VCaP (cell line): ENCODE data around the gene CA7.

Source experiments
- H3K27ac ChIP-seq: fragments of 450-650 bp; 2 replicates; pipeline ENCODE4 v1.5.1; 2017
- CTCF ChIP-seq: fragments of 450-650 bp; conservative IDR thresholded peaks from 2 replicates; pipeline ENCODE4 v1.5.1; 2017; ENCODE audit warnings: mild to moderate bottlenecking, moderate library complexity

The CA7 gene

GRCh38 chr16:66840883-66841282, 3.3 kb upstream of the CA7 start:
- TF ChIP-seq CTCF = no peak
- H3K27ac ChIP-seq = no peak overlapping the region

GRCh38 chr16:66841366-66841765, 2.8 kb upstream of the CA7 start:
- no peak overlapping the region for H3K27ac ChIP-seq
- no peak for TF ChIP-seq CTCF

GRCh38 chr16:66842765-66843164, 1.4 kb upstream of the CA7 start:
- no peak for TF ChIP-seq CTCF
- H3K27ac ChIP-seq = no peak overlapping the region

GRCh38 chr16:66843191-66843590, 1.0 kb upstream of the CA7 start:
- no peak for TF ChIP-seq CTCF

GRCh38 chr16:66844009-66844341, 239 bp upstream of the CA7 start:
- no peak for TF ChIP-seq CTCF

More at GRCh38 chr16:66843191-66843590, 1.0 kb upstream of the CA7 start:
- no peak overlapping the region for H3K27ac ChIP-seq

GRCh38 chr16:66845080-66845410, 831 bp downstream of the CA7 start:
- H3K27ac ChIP-seq = no peak overlapping the region
- TF ChIP-seq CTCF = no peak

More at GRCh38 chr16:66844009-66844341, 239 bp upstream of the CA7 start:
- no peak overlapping the region for H3K27ac ChIP-seq

- no peak overlapping the region for H3K27ac ChIP-seq
- TF ChIP-seq CTCF = no peak
Observed at GRCh38 chr16:66845791-66846221, 1.6 kb downstream of the CA7 start.

GRCh38 chr16:66846266-66846665, 2.1 kb downstream of the CA7 start:
- no peak for TF ChIP-seq CTCF

More at GRCh38 chr16:66846266-66846665, 2.1 kb downstream of the CA7 start:
- H3K27ac ChIP-seq = no peak overlapping the region
